Epithelial cell of esophagus (primary cell): ENCODE results near the gene CNTFR.

Experiments used
- DNase-seq: peaks from one replicate; pipeline ENCODE4 v3.0.0; 2010; ENCODE audit warnings: low read depth
- H3K4me3 ChIP-seq: 2 replicates; pipeline ENCODE4 v1.5.1; 2011; ENCODE audit warnings: mild to moderate bottlenecking, low read length, control low read depth
- TF ChIP-seq, protein P1 (sequence below): IDR thresholded peaks from 2 replicates; pipeline ENCODE4 v1.5.1; 2011; ENCODE audit warnings: low read depth, mild to moderate bottlenecking, low read length, control low read depth, inconsistent platforms; ENCODE audit not compliant: insufficient read depth; ENCODE audit errors: missing control alignments

CNTFR gene

GRCh38 chr9:34573599-34574325 is 15.8 kb downstream of the CNTFR start:
- no peak for DNase-seq
- no peak overlapping the region for H3K4me3 ChIP-seq
- TF ChIP-seq, protein P1, sequence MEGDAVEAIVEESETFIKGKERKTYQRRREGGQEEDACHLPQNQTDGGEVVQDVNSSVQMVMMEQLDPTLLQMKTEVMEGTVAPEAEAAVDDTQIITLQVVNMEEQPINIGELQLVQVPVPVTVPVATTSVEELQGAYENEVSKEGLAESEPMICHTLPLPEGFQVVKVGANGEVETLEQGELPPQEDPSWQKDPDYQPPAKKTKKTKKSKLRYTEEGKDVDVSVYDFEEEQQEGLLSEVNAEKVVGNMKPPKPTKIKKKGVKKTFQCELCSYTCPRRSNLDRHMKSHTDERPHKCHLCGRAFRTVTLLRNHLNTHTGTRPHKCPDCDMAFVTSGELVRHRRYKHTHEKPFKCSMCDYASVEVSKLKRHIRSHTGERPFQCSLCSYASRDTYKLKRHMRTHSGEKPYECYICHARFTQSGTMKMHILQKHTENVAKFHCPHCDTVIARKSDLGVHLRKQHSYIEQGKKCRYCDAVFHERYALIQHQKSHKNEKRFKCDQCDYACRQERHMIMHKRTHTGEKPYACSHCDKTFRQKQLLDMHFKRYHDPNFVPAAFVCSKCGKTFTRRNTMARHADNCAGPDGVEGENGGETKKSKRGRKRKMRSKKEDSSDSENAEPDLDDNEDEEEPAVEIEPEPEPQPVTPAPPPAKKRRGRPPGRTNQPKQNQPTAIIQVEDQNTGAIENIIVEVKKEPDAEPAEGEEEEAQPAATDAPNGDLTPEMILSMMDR, result no peak

DNA sequence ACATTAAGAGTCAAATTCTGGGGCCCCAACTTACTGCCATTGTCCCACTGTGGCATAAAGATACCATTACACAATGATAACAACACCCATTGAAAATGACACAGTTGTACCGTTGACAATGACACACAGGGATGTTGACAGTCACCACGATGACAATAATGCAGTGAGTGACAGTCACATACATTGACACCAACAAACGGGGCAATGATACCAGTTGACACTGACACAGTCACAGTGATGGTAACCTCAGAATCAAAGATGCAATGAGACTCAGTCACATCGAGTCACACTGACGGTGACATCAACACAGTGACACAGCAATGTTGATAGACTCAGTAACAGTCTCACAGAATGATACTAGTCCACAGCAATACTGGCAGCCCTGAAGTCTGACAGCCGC is 16.9 kb downstream of the CNTFR start:
- DNase-seq, result no peak
- H3K4me3 ChIP-seq, result no peak overlapping the region
- TF ChIP-seq, protein P1, result no peak

DNA sequence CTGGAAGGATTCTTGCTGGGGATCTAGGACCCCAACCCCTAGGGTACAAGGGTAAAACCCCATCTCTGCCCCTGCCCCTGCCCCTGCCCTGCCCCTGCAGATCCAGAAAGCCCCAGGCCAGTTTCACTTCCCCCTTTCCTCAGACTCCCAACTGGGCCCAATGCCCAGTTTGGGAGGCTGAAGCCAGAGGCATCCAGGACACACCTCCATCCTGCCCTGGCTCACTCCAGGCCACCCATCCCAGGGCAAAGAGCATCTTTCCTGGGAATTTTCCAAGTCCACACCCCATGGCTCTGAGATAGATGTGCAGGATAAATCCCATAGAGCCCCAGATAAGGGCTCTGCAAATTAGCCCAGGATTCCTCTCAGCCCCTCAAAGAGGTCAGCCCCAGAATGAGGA is 17.4 kb downstream of the CNTFR start:
- no peak overlapping the region for H3K4me3 ChIP-seq
- no peak for DNase-seq
- TF ChIP-seq, protein P1, result no peak

DNA sequence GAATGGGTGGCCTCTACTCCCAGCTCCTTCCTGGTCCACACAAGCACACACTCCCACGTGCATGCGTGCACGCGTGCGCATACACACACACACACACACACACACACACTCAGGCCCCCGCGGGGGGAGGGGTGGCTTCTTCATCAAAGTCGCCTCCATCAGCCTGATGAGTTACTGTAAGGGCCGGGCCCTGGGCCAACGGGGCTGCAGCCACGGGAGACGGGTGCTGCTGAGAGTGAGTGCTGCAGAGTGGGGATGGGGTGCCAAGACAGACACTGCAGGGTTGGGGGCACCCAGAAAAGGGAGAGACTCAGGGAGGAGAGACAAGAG is 18.1 kb downstream of the CNTFR start:
- no peak overlapping the region for H3K4me3 ChIP-seq
- DNase-seq, result no peak
- TF ChIP-seq, protein P1, result no peak

DNA sequence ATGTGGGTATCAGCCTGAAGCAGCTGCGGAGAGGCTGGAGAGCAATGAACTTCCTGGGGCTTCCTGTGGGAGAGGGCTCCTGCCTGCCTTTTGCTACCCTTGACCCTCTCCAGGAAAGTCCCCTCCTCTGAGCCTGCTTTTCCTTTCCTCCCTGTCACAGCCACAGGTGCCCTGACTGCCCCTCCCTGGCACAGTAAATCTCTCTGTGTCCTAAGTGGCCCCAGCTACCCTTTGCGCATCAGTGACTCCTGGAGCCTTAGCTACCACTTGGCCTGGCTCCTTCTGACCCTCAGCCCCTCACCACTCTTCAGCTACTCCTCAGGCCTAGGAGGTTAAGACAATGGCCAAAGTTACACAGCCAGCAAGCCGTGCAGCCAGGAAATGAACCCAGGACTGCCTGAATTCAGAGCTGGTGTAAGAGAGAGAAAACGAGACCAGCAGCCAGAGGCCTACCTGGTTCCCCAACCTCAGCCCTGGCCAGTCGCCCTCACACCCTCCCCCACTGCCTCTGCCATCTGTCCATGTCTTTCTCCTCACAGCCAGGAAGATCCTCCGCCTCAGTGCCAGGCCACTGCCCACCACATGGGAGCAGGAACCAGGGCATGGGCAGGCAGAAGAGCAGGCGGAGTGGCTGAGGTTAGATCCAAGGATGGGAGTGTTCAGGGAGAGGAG is 18.6 kb downstream of the CNTFR start:
- no peak overlapping the region for H3K4me3 ChIP-seq
- TF ChIP-seq, protein P1, result no peak
- DNase-seq, result no peak

DNA sequence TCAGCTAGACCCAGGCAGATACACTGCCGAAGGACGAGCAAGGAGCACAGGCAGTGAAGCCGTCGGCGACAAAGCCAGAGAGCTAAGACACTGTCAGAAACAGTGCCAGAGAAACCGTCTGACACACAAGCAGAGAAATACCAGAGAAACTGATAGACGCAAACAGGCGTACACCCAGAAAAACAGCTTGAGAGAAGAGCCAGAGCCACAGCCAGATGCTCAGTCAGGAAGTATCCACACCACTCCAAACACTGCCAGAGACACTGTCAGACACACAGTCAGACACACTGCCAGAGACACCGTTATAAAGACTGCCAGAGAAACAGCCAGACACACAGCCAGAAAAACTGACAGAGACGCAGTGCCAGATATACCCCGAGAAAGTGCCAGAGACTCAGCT is 19.1 kb downstream of the CNTFR start:
- TF ChIP-seq, protein P1, result no peak
- DNase-seq, result no peak
- no peak overlapping the region for H3K4me3 ChIP-seq

DNA sequence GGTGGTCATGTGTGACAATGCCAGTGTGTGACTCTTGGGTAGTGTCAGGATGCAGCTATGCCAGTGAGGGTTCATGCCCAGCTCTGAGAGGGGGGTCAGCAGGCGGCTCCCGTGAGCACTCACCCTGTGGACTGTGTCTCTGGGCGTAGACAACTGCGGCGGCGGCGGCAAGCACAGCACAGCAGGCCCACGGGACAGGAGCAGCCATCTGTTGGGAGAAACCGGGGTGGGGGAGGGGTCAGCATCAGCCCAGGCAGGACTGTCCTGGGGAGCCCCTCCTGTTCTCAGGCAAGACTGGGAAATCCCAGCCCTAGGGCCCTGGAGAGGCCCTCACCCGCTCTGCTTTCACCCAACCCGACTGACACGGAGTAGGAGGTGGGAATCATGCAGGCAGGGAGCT is 20.8 kb downstream of the CNTFR start:
- DNase-seq, result no peak
- no peak overlapping the region for H3K4me3 ChIP-seq
- TF ChIP-seq, protein P1, result no peak
